Brain microvascular endothelial cell (primary cell): Measurements from ENCODE around the gene LDHD.

Source experiments
- DNase-seq: peaks from one replicate; pipeline ENCODE4 v3.0.0-alpha.2; 2020
- H3K27ac ChIP-seq: fragments of 250-450 bp; sonication (Bioruptor Pico); 2 replicates; pipeline ENCODE4 v1.5.1; 2020; ENCODE audit warnings: mild to moderate bottlenecking, moderate library complexity
- H3K27me3 ChIP-seq: fragments of 250-450 bp; sonication (Bioruptor Pico); replicated peaks from 2 replicates; pipeline ENCODE4 v1.5.1; 2020; ENCODE audit warnings: mild to moderate bottlenecking
- H3K36me3 ChIP-seq: fragments of 250-450 bp; sonication (Bioruptor Pico); replicated peaks from 2 replicates; pipeline ENCODE4 v1.5.1; 2020; ENCODE audit warnings: mild to moderate bottlenecking
- H3K4me3 ChIP-seq: 2 replicates; pipeline ENCODE4 v1.5.1; 2011; ENCODE audit warnings: low read depth, mild to moderate bottlenecking, control low read depth, low read length, moderate library complexity
- in situ Hi-C: cut with HindIII; loops from 2 replicates; pipeline ENCODE4 v1.10.0; 2017; ENCODE audit warnings: low sequenced_read_pairs, low pct_ligation_motif_present
- TF ChIP-seq, protein P1 (sequence below): IDR thresholded peaks from 2 replicates; pipeline ENCODE4 v1.5.1; 2011; ENCODE audit warnings: low read depth, mild to moderate bottlenecking, moderate library complexity, low read length, control low read depth, inconsistent platforms; ENCODE audit errors: missing control alignments

The LDHD gene

GRCh38 chr16:75063549-75064088 lies 53.0 kb downstream of the LDHD start:
- Histone ChIP-seq H3K4me3 (no peak overlapping the region), H3K27ac (no peak overlapping the region), H3K36me3 (no peaks in the 10 kb centered on the region), H3K27me3 (no peaks in the 10 kb centered on the region)
- TF ChIP-seq, protein P1, sequence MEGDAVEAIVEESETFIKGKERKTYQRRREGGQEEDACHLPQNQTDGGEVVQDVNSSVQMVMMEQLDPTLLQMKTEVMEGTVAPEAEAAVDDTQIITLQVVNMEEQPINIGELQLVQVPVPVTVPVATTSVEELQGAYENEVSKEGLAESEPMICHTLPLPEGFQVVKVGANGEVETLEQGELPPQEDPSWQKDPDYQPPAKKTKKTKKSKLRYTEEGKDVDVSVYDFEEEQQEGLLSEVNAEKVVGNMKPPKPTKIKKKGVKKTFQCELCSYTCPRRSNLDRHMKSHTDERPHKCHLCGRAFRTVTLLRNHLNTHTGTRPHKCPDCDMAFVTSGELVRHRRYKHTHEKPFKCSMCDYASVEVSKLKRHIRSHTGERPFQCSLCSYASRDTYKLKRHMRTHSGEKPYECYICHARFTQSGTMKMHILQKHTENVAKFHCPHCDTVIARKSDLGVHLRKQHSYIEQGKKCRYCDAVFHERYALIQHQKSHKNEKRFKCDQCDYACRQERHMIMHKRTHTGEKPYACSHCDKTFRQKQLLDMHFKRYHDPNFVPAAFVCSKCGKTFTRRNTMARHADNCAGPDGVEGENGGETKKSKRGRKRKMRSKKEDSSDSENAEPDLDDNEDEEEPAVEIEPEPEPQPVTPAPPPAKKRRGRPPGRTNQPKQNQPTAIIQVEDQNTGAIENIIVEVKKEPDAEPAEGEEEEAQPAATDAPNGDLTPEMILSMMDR = no peak
- in situ Hi-C loops = no loop called here
- DNase-seq = no peak

DNA sequence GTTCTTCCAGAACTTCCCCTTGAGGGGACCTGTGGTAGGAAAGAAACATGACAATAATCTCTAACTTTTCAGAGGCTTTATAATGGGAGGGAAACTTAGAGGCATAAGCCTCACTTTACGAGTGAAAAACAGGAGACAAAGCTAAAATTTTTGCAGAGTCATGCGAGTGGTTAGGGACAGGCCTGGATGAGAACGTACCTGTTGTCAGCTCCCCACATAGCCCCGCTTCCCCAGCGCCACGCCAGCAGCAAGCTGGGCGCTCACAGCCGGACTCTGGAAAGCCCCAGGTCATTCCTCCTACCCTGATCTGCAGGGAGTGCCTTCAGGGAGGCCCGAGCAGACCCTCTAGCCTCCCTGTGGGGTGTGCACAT lies 53.6 kb downstream of the LDHD start:
- no peaks in the 10 kb centered on the region for H3K36me3 ChIP-seq
- TF ChIP-seq, protein P1 = no peak
- in situ Hi-C loops = no loop called here
- DNase-seq = no peak
- H3K27me3 ChIP-seq = no peaks in the 10 kb centered on the region
- H3K4me3 ChIP-seq = no peak overlapping the region
- H3K27ac ChIP-seq = no peak overlapping the region

- Histone ChIP-seq H3K27ac (no peak overlapping the region), H3K27me3 (no peaks in the 10 kb centered on the region), H3K4me3 (no peak overlapping the region), H3K36me3 (no peaks in the 10 kb centered on the region)
- in situ Hi-C loops = no loop called here
- no peak for DNase-seq
- TF ChIP-seq, protein P1 = no peak
Measured at GRCh38 chr16:75062135-75062975, 54.2 kb downstream of the LDHD start.
